Glomerular endothelial cell (primary cell): Measurements from ENCODE around the gene LRRC8C. TPM values are rescaled to one million over a fixed set of nuclear protein-coding genes. Genes with fewer than 3 reads are reported as not detected.

Source experiments
- DNase-seq: peaks from one replicate; pipeline ENCODE4 v3.0.0-alpha.2; 2011; ENCODE audit warnings: low read depth, low spot score; ENCODE audit errors: extremely low read depth
- total RNA-seq: library from RNA; depleted of rRNA; stranded (reverse); fragments of >200 nt; gene quantifications from 2 replicates; pipeline ENCODE4 v1.2.3, GENCODE V29; 2015

LRRC8C gene
- total RNA-seq, 1 donor from 2014 or later: 36.6 TPM

GRCh38 chr1:89727517-89728312 lies 94.8 kb downstream of the LRRC8C start:
- no peak for DNase-seq

GRCh38 chr1:89728381-89728780 lies 95.5 kb downstream of the LRRC8C start:
- DNase-seq: no peak

- no peak for DNase-seq
Measured at GRCh38 chr1:89732206-89732605, 99.3 kb downstream of the LRRC8C start.

- DNase-seq: no peak
Measured at GRCh38 chr1:89732643-89733222, 99.8 kb downstream of the LRRC8C start.

GRCh38 chr1:89733748-89734147 lies 100.8 kb downstream of the LRRC8C start:
- DNase-seq: no peak

- no peak for DNase-seq
Measured at GRCh38 chr1:89734442-89734841, 101.5 kb downstream of the LRRC8C start.

- no peak for DNase-seq
Measured at GRCh38 chr1:89735479-89735878, 102.6 kb downstream of the LRRC8C start.

GRCh38 chr1:89736937-89737733 lies 104.2 kb downstream of the LRRC8C start:
- no peak for DNase-seq

GRCh38 chr1:89737985-89738510 lies 105.1 kb downstream of the LRRC8C start:
- DNase-seq: no peak

GRCh38 chr1:89739013-89739843 lies 106.3 kb downstream of the LRRC8C start:
- no peak for DNase-seq

GRCh38 chr1:89739844-89740216 lies 106.9 kb downstream of the LRRC8C start:
- no peak for DNase-seq

GRCh38 chr1:89743788-89744187 lies 110.9 kb downstream of the LRRC8C start:
- no peak for DNase-seq

- DNase-seq: no peak
Measured at GRCh38 chr1:89746424-89747149, 113.7 kb downstream of the LRRC8C start.

GRCh38 chr1:89753761-89754160 lies 120.8 kb downstream of the LRRC8C start:
- DNase-seq: no peak

GRCh38 chr1:89754518-89754917 lies 121.6 kb downstream of the LRRC8C start:
- no peak for DNase-seq

- no peak for DNase-seq
Measured at GRCh38 chr1:89755591-89755990, 122.7 kb downstream of the LRRC8C start.

GRCh38 chr1:89757532-89757931 lies 124.6 kb downstream of the LRRC8C start:
- DNase-seq: no peak

GRCh38 chr1:89758156-89758555 lies 125.2 kb downstream of the LRRC8C start:
- no peak for DNase-seq

GRCh38 chr1:89759036-89759435 lies 126.1 kb downstream of the LRRC8C start:
- no peak for DNase-seq

- no peak for DNase-seq
Measured at GRCh38 chr1:89760496-89760895, 127.6 kb downstream of the LRRC8C start.
